H1 (cell line): ENCODE data around the gene ERH. TPM values are rescaled to one million over a fixed set of nuclear protein-coding genes. Genes with fewer than 3 reads are reported as not detected.

ENCODE experiments used
- CTCF ChIA-PET: fragments of 300-600 bp; sonication (Branson Sonifier 250); formaldehyde crosslinking; loops from one replicate; lab custom pipeline; 2021; ENCODE audit not compliant: partially characterized antibody; lab: Charles Lee
- POLR2A ChIA-PET: fragments of 300-600 bp; sonication (Branson Sonifier 250); formaldehyde crosslinking; loops from one replicate; lab custom pipeline; 2021; ENCODE audit warnings: inconsistent platforms; ENCODE audit not compliant: partially characterized antibody; lab: Charles Lee
- DNase-seq, 2 experiments: peaks; one replicate each; pipeline versions ENCODE4 v3.0.0 to v3.0.0-alpha.2; 2010 to 2022; ENCODE audit warnings: low spot score in 2 of 2, low read depth in 1 of 2, mixed read lengths in 1 of 2
- FAIRE-seq: peaks from 2 replicates; lab custom pipeline; 2011; peaks lifted over from hg19 to GRCh38; lab: Jason Lieb, UNC
- H2AFZ ChIP-seq: 2 replicates; pipeline ENCODE4 v1.8.1; 2012; ENCODE audit warnings: low read length, inconsistent platforms
- H2AK5ac ChIP-seq: 2 replicates; pipeline ENCODE4 v1.6.1; 2013; ENCODE audit warnings: low read depth, low read length
- H2BK120ac ChIP-seq: replicated peaks from 2 replicates; pipeline ENCODE3; 2013; ENCODE audit warnings: low read depth, low read length, inconsistent platforms
- H2BK12ac ChIP-seq: 2 replicates; pipeline ENCODE4 v1.6.1; 2013; ENCODE audit warnings: low read depth, low read length
- H2BK15ac ChIP-seq: 2 replicates; pipeline ENCODE4 v1.6.1; 2013; ENCODE audit warnings: low read length
- H2BK20ac ChIP-seq: 2 replicates; pipeline ENCODE4 v1.6.1; 2013; ENCODE audit warnings: low read length
- H2BK5ac ChIP-seq: 2 replicates; pipeline ENCODE4 v1.6.1; 2013; ENCODE audit warnings: low read depth, low read length
- H3K14ac ChIP-seq: 2 replicates; pipeline ENCODE4 v1.6.1; 2013; ENCODE audit warnings: inconsistent platforms; ENCODE audit not compliant: insufficient read length
- H3K18ac ChIP-seq: 2 replicates; pipeline ENCODE4 v1.6.1; 2013; ENCODE audit warnings: low read length; ENCODE audit errors: extremely low read depth
- H3K23ac ChIP-seq: 2 replicates; pipeline ENCODE4 v1.6.1; 2013; ENCODE audit warnings: inconsistent platforms; ENCODE audit not compliant: insufficient read length
- H3K23me2 ChIP-seq: 2 replicates; pipeline ENCODE4 v1.6.1; 2013; ENCODE audit warnings: low read depth, low read length
- H3K27ac ChIP-seq: 2 replicates; pipeline ENCODE4 v1.6.1; 2011; ENCODE audit warnings: low read depth, low read length, inconsistent platforms
- H3K27me3 ChIP-seq, 4 experiments: replicated peaks in 1 of 4; 1 replicate in 1 of 4; 2 replicates in 3 of 4; pipeline versions ENCODE4 v1.6.1 to v1.8.1; 2011 to 2013; ENCODE audit warnings: low read length in 3 of 4, mild to moderate bottlenecking in 3 of 4, inconsistent platforms in 2 of 4, mixed read lengths in 2 of 4, moderate library complexity in 1 of 4; ENCODE audit not compliant: control insufficient read depth in 3 of 4, insufficient read depth in 3 of 4; ENCODE audit errors: extremely low read depth in 1 of 4
- H3K36me3 ChIP-seq, 4 experiments: 2 replicates each; pipeline versions ENCODE4 v1.6.1 to v1.8.1; 2011 to 2013; ENCODE audit warnings: mild to moderate bottlenecking in 4 of 4, low read length in 3 of 4, moderate library complexity in 2 of 4, control low read depth in 1 of 4, inconsistent platforms in 1 of 4; ENCODE audit not compliant: insufficient read depth in 4 of 4, control insufficient read depth in 2 of 4
- H3K4ac ChIP-seq: replicated peaks from 2 replicates; pipeline ENCODE3; 2013; ENCODE audit warnings: low read length, low read depth, mixed read lengths, inconsistent platforms; ENCODE audit not compliant: insufficient read length
- H3K4me1 ChIP-seq, 4 experiments: replicated peaks in 1 of 4; 1 replicate in 1 of 4; 2 replicates in 3 of 4; pipeline versions ENCODE4 v1.6.1 to v1.8.1; 2011 to 2013; ENCODE audit warnings: low read length in 3 of 4, inconsistent platforms in 2 of 4, mixed read lengths in 1 of 4; ENCODE audit not compliant: insufficient read depth in 4 of 4, control insufficient read depth in 3 of 4
- H3K4me2 ChIP-seq, 2 experiments: 2 replicates each; pipeline versions ENCODE4 v1.6.1 to v1.8.1; 2011 to 2013; ENCODE audit warnings: low read depth in 2 of 2, low read length in 2 of 2, control low read depth in 1 of 2, inconsistent platforms in 1 of 2, mild to moderate bottlenecking in 1 of 2; ENCODE audit not compliant: insufficient read depth in 1 of 2
- H3K4me3 ChIP-seq, 4 experiments: fragments of 200-600, 300-600 bp in 1 of 4; sonication (generic), shearing (Covaris generic), sonication (Bioruptor Twin) in 1 of 4; 2 replicates each; pipeline versions ENCODE4 v1.5.1 to v1.8.1; 2011 to 2016; ENCODE audit warnings: low read length in 4 of 4, low read depth in 3 of 4, control low read depth in 2 of 4, inconsistent platforms in 2 of 4, mild to moderate bottlenecking in 2 of 4, mixed read lengths in 1 of 4, moderate library complexity in 1 of 4; ENCODE audit not compliant: insufficient read depth in 2 of 4; ENCODE audit errors: extremely low read depth in 1 of 4
- H3K56ac ChIP-seq: replicated peaks from 2 replicates; pipeline ENCODE3; 2013; ENCODE audit warnings: low read depth, mild to moderate bottlenecking, mixed read lengths, low read length, inconsistent platforms; ENCODE audit not compliant: insufficient read length
- H3K79me1 ChIP-seq: 2 replicates; pipeline ENCODE4 v1.6.1; 2013; ENCODE audit warnings: low read depth, low read length, control low read depth
- H3K79me2 ChIP-seq, 2 experiments: 2 replicates each; pipeline versions ENCODE4 v1.6.1 to v1.8.1; 2012 to 2013; ENCODE audit warnings: low read length in 2 of 2, mild to moderate bottlenecking in 2 of 2, inconsistent platforms in 1 of 2; ENCODE audit not compliant: insufficient read depth in 2 of 2, control insufficient read depth in 1 of 2
- H3K9ac ChIP-seq, 4 experiments: replicated peaks in 1 of 4; 1 replicate in 1 of 4; 2 replicates in 3 of 4; pipeline versions ENCODE4 v1.6.1 to v1.8.1; 2011 to 2013; ENCODE audit warnings: low read depth in 3 of 4, low read length in 3 of 4, control low read depth in 2 of 4, mild to moderate bottlenecking in 2 of 4, moderate library complexity in 2 of 4, inconsistent platforms in 1 of 4; ENCODE audit errors: extremely low read depth in 1 of 4
- H3K9me3 ChIP-seq, 2 experiments: 2 replicates each; pipeline versions ENCODE4 v1.6.1 to v1.8.1; 2012 to 2013; ENCODE audit warnings: mild to moderate bottlenecking in 2 of 2, moderate library complexity in 2 of 2, control low read depth in 1 of 2, inconsistent platforms in 1 of 2, low read depth in 1 of 2, low read length in 1 of 2, mixed read lengths in 1 of 2; ENCODE audit not compliant: insufficient read depth in 2 of 2
- H4K20me1 ChIP-seq, 2 experiments: replicated peaks in 1 of 2; 2 replicates each; pipeline versions ENCODE3 to v1.8.1; 2011 to 2013; ENCODE audit warnings: inconsistent platforms in 2 of 2, low read length in 2 of 2, mild to moderate bottlenecking in 1 of 2; ENCODE audit not compliant: insufficient read depth in 2 of 2, control insufficient read depth in 1 of 2
- H4K5ac ChIP-seq: 2 replicates; pipeline ENCODE4 v1.6.1; 2013; ENCODE audit warnings: low read length, low read depth, mixed read lengths, inconsistent platforms; ENCODE audit not compliant: insufficient read length
- H4K8ac ChIP-seq: 2 replicates; pipeline ENCODE4 v1.8.0; 2013; ENCODE audit warnings: mild to moderate bottlenecking, moderate library complexity, low read length, inconsistent platforms; ENCODE audit not compliant: insufficient read depth; ENCODE audit errors: extremely low read depth
- H4K91ac ChIP-seq: replicated peaks from 2 replicates; pipeline ENCODE3; 2013; ENCODE audit warnings: low read length, mixed read lengths, inconsistent platforms; ENCODE audit not compliant: insufficient read length
- GTF2F1 ChIP-seq: IDR thresholded peaks from 2 replicates; pipeline ENCODE4 v1.6.1; 2012; ENCODE audit warnings: low read depth, low read length, improper control_type of control experiment, borderline replicate concordance
- RXRA ChIP-seq: IDR thresholded peaks from 2 replicates; pipeline ENCODE4 v1.6.1; 2011; ENCODE audit warnings: low read depth, mild to moderate bottlenecking, low read length, moderate library complexity; ENCODE audit not compliant: insufficient read depth
- TBP ChIP-seq: IDR thresholded peaks from 2 replicates; pipeline ENCODE4 v1.6.1; 2011; ENCODE audit warnings: low read depth, low read length, improper control_type of control experiment
- polyA plus RNA-seq, 7 experiments: library from polyadenylated mRNA; depleted of rRNA in 3 of 7; stranded (reverse) in 5 of 7; unstranded in 2 of 7; fragments of >200 nt in 5 of 7; fragments of 200-250 nt in 2 of 7; gene quantifications; 1 replicate in 5 of 7; 2 replicates in 1 of 7; 4 replicates in 1 of 7; pipeline versions ENCODE4 v1.2.1 to v1.2.3, GENCODE V29; 2011 to 2013; ENCODE audit warnings: missing spikeins in 2 of 7, mixed read lengths in 2 of 7
- total RNA-seq: library from RNA; stranded (reverse); fragmentation: NEBNext Ultra II Directional; extraction: Animal tissue kit (Norgen Biotek cat#: 25700); gene quantifications from 2 replicates; pipeline ENCODE4 v1.2.1, GENCODE V29; 2021

The ERH gene
- total and polyA plus RNA-seq, 2 of the 8 experiments (the other 6 are each of a cell fraction or from before 2014, with no cell fraction given) = 329 to 454 TPM

DNA sequence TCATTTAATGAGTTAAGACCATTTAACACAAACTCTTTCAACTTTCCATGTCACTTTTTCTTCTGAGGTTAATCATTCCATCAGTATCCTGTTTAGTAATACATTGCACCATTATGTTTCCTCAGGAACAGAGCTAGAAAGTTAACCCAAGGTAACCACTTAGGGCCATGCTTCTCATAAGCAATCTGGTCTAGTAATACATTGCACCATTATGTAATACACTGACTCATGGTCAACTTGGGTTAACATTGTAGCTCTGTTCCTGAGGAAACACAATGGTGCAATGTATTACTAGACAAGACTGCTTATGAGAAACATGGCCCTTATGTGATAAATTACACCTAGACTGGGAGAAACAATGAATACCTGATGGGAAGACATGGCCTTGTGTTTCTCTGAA is 21.7 kb downstream of the ERH start:
- DNase-seq = no peak
- no peak overlapping the region for H3K4me2 ChIP-seq

More for the DNA sequence above, 21.7 kb downstream of the ERH start:
- no peak overlapping the region for H2AFZ ChIP-seq
- H2BK12ac ChIP-seq = no peak overlapping the region
- H2AK5ac ChIP-seq = no peak overlapping the region
- H2BK20ac ChIP-seq = no peak overlapping the region
- no peak overlapping the region for H3K23ac ChIP-seq
- peaks cover 0 to 3% of the 10 kb centered on the region in 2 experiments for H4K20me1 ChIP-seq
- H3K27me3 ChIP-seq = no peaks in the 10 kb centered on the region
- H3K9ac ChIP-seq = no peak overlapping the region
- peaks cover 0 to 2% of the 10 kb centered on the region in 2 experiments; a peak in 1 of 4 replicates for H3K79me2 ChIP-seq
- H2BK120ac ChIP-seq = no peak overlapping the region
- POLR2A ChIA-PET = interaction anchor here (0.6 to 3.8 kb wide), 8 partner anchors 8 to 62 kb away, joined by 3 to 16 read pairs (median 6); partner anchors contain the start of genes ERH and SLC39A9
- no peak overlapping the region for H4K8ac ChIP-seq
- H3K18ac ChIP-seq = no peak overlapping the region
- no peaks in the 10 kb centered on the region for H3K23me2 ChIP-seq
- H3K36me3 ChIP-seq = peaks cover 3 to 40% (median 28%) of the 10 kb centered on the region in 4 experiments; a peak in 7 of 8 replicates
- FAIRE-seq = no peak
- TF ChIP-seq GTF2F1 = no peak
- TF ChIP-seq TBP = no peak
- no peak for TF ChIP-seq RXRA
- TF ChIP-seq, all 59 proteins: peak for 0
- Histone ChIP-seq H2BK15ac (no peak overlapping the region), H3K4me3 (no peak overlapping the region), H3K27ac (no peak overlapping the region), H3K4me1 (no peaks in the 10 kb centered on the region), H3K4ac (no peak overlapping the region), H2BK5ac (no peak overlapping the region), H3K79me1 (no peaks in the 10 kb centered on the region; the same call in 1 of the 2 replicates), H3K14ac (no peak overlapping the region), H4K91ac (no peak overlapping the region), H3K9me3 (no peaks in the 10 kb centered on the region), H3K56ac (no peak overlapping the region), H4K5ac (no peak overlapping the region)
- CTCF ChIA-PET = interaction anchor here (0.6 to 1.5 kb wide), 8 partner anchors 13 to 247 kb away, joined by 3 to 7 read pairs (median 3); no protein-coding TSS in a partner anchor
